ENCODE measurements around the gene TEK. TPM values are rescaled to one million over a fixed set of nuclear protein-coding genes. Genes with fewer than 3 reads are reported as not detected.
"Not testable (repeated sequence)": the region's sequence is repeated elsewhere in the genome, so short reads cannot be mapped to it uniquely, and the experiment has no call there.

The TEK gene
- total and polyA plus RNA-seq, 2 experiments from 2014 or later = 2.0 to 5.6 TPM

GRCh38 chr9:27090231-27090630, 18.8 kb upstream of the TEK start:
- Histone ChIP-seq H2AFZ (no peak overlapping the region), H3K27ac (no peak overlapping the region), H3K4me3 (no peak overlapping the region), H3K9me2 (replicated peaks; ENCODE audit: insufficient read depth) (no peaks in the 10 kb centered on the region), H3K4me1 (ENCODE audit: insufficient read depth) (no peaks in the 10 kb centered on the region), H4K20me1 (ENCODE audit: insufficient read depth, poor library complexity, severe bottlenecking) (no peaks in the 10 kb centered on the region), H3K36me3 (replicated peaks; ENCODE audit: insufficient read depth, low read depth) (no peaks in the 10 kb centered on the region), H3K79me2 (no peaks in the 10 kb centered on the region), H3K4me2 (no peak overlapping the region), H3K27me3 (no peaks in the 10 kb centered on the region), H3K9me3 (ENCODE audit: low read depth) (no peaks in the 10 kb centered on the region)
- DNase-seq (ENCODE audit: low spot score) = no peak
- TF ChIP-seq CTCF (IDR thresholded peaks at IDR 0.05; ENCODE audit: poor library complexity) = no peak
- TF ChIP-seq EZH2phosphoT487 (IDR thresholded peaks at IDR 0.05; ENCODE audit: low read depth, severe bottlenecking, unreplicated experiment) = no peak
- TF ChIP-seq EZH2 (IDR thresholded peaks at IDR 0.05; ENCODE audit: borderline replicate concordance) = no peak

- no peaks in the 10 kb centered on the region for H3K4me1 ChIP-seq (ENCODE audit: insufficient read depth)
- H3K4me3 ChIP-seq = no peak overlapping the region
- no peaks in the 10 kb centered on the region for H3K27me3 ChIP-seq
- H3K9me3 ChIP-seq (ENCODE audit: low read depth) = no peaks in the 10 kb centered on the region
- WGBS (ENCODE audit: low lambda C conversion rate, missing lambda C conversion rate) = 97% methylated on average over 1 of the region's 1 CpG
- no peaks in the 10 kb centered on the region for H3K36me3 ChIP-seq (replicated peaks; ENCODE audit: insufficient read depth, low read depth)
- no peaks in the 10 kb centered on the region for H3K9me2 ChIP-seq (replicated peaks; ENCODE audit: insufficient read depth)
- TF ChIP-seq EZH2 (IDR thresholded peaks at IDR 0.05; ENCODE audit: borderline replicate concordance) = no peak
- no peak for TF ChIP-seq EZH2phosphoT487 (IDR thresholded peaks at IDR 0.05; ENCODE audit: low read depth, severe bottlenecking, unreplicated experiment)
- TF ChIP-seq CTCF (IDR thresholded peaks at IDR 0.05; ENCODE audit: poor library complexity) = no peak
- DNase-seq (ENCODE audit: low spot score) = no peak
- no peak overlapping the region for H3K27ac ChIP-seq
- no peak overlapping the region for H3K4me2 ChIP-seq
- no peak overlapping the region for H2AFZ ChIP-seq
- H4K20me1 ChIP-seq (ENCODE audit: insufficient read depth, poor library complexity, severe bottlenecking) = no peaks in the 10 kb centered on the region
- H3K79me2 ChIP-seq = no peaks in the 10 kb centered on the region
These were observed 18.3 kb upstream of the TEK start for GRCh38 chr9:27090711-27091110.

- H3K27ac ChIP-seq; DNase-seq (ENCODE audit: low spot score); H2AFZ ChIP-seq; H3K36me3 ChIP-seq (replicated peaks; ENCODE audit: insufficient read depth, low read depth); H3K4me2 ChIP-seq; H3K27me3 ChIP-seq; H4K20me1 ChIP-seq (ENCODE audit: insufficient read depth, poor library complexity, severe bottlenecking); H3K9me2 ChIP-seq (replicated peaks; ENCODE audit: insufficient read depth); H3K79me2 ChIP-seq; H3K4me1 ChIP-seq (ENCODE audit: insufficient read depth); H3K9me3 ChIP-seq (ENCODE audit: low read depth); H3K4me3 ChIP-seq: not testable (repeated sequence)
- 98% methylated on average over 26 of the region's 27 CpGs for WGBS (ENCODE audit: low lambda C conversion rate, missing lambda C conversion rate)
These were observed 16.5 kb upstream of the TEK start for GRCh38 chr9:27092496-27092895.

GRCh38 chr9:27093384-27094067, 15.5 kb upstream of the TEK start:
- not testable (repeated sequence) for H3K9me3 ChIP-seq (ENCODE audit: low read depth); DNase-seq (ENCODE audit: low spot score); H3K4me1 ChIP-seq (ENCODE audit: insufficient read depth); H3K36me3 ChIP-seq (replicated peaks; ENCODE audit: insufficient read depth, low read depth); H3K27ac ChIP-seq; H3K9me2 ChIP-seq (replicated peaks; ENCODE audit: insufficient read depth); H3K27me3 ChIP-seq; H3K4me2 ChIP-seq; H3K4me3 ChIP-seq; H4K20me1 ChIP-seq (ENCODE audit: insufficient read depth, poor library complexity, severe bottlenecking); H2AFZ ChIP-seq; H3K79me2 ChIP-seq
- 98% methylated on average over 17 of the region's 17 CpGs for WGBS (ENCODE audit: low lambda C conversion rate, missing lambda C conversion rate)
